Hematopoietic multipotent progenitor cell treated with erythropoietin and hydrocortisone succinate and interleukin-3 and kit ligand, for 6 days (in vitro differentiated cells): ENCODE data around the gene PBX1.
"Not testable (repeated sequence)": the region's sequence is repeated elsewhere in the genome, so short reads cannot be mapped to it uniquely, and the experiment has no call there.

Experiments
- DNase-seq: peaks from one replicate; pipeline ENCODE4 v3.0.0-alpha.2; 2015

The PBX1 gene

GRCh38 chr1:164558461-164559341 lies at the start of gene PBX1:
Gene PBX1 (plus strand): TSS chr1:164559184.
- DNase-seq = peak; percentile 99

- DNase-seq = peak; percentile 19
Measured at GRCh38 chr1:164510435-164510834, 48.5 kb upstream of the PBX1 start.

- peak; percentile 22 for DNase-seq
Measured at GRCh38 chr1:164511001-164511705, 47.8 kb upstream of the PBX1 start.

GRCh38 chr1:164515231-164515630 lies 43.8 kb upstream of the PBX1 start:
- no peak for DNase-seq

GRCh38 chr1:164515711-164516331 lies 43.2 kb upstream of the PBX1 start:
- no peak for DNase-seq

- no peak for DNase-seq
Measured at GRCh38 chr1:164516591-164516990, 42.4 kb upstream of the PBX1 start.

- DNase-seq = no peak
Measured at GRCh38 chr1:164518692-164519332, 40.2 kb upstream of the PBX1 start.

GRCh38 chr1:164519426-164519825 lies 39.6 kb upstream of the PBX1 start:
- DNase-seq = no peak

- no peak for DNase-seq
Measured at GRCh38 chr1:164524810-164525209, 34.2 kb upstream of the PBX1 start.

- DNase-seq = no peak
Measured at GRCh38 chr1:164534863-164535610, 23.9 kb upstream of the PBX1 start.

GRCh38 chr1:164552463-164552988 lies 6.5 kb upstream of the PBX1 start:
- DNase-seq = not testable (repeated sequence)

- DNase-seq = peak; percentile 5
Measured at GRCh38 chr1:164557270-164557669, 1.7 kb upstream of the PBX1 start.

GRCh38 chr1:164559342-164560051 lies 513 bp downstream of the PBX1 start:
- peak; percentile 9 for DNase-seq

GRCh38 chr1:164560121-164560541 lies 1.1 kb downstream of the PBX1 start:
- peak; percentile 40 for DNase-seq

GRCh38 chr1:164560556-164560955 lies 1.6 kb downstream of the PBX1 start:
- peak; percentile 16 for DNase-seq

- DNase-seq = peak; percentile 25
Measured at GRCh38 chr1:164561007-164561406, 2.0 kb downstream of the PBX1 start.

- DNase-seq = peak; percentile 44
Measured at GRCh38 chr1:164561472-164561871, 2.5 kb downstream of the PBX1 start.

GRCh38 chr1:164562061-164562460 lies 3.1 kb downstream of the PBX1 start:
- no peak for DNase-seq

- DNase-seq = no peak
Measured at GRCh38 chr1:164562511-164562910, 3.5 kb downstream of the PBX1 start.

GRCh38 chr1:164562947-164563520 lies 4.0 kb downstream of the PBX1 start:
- no peak for DNase-seq
